COLO829 (cell line): ENCODE measurements around the gene CDH18.

Source experiments
- DNase-seq: peaks from one replicate; pipeline ENCODE4 v3.0.0; 2012; ENCODE audit warnings: low spot score

The CDH18 gene

GRCh38 chr5:19584131-19584530, 403.9 kb downstream of the CDH18 start:
- DNase-seq = no peak

GRCh38 chr5:19577882-19578281, 410.1 kb downstream of the CDH18 start:
- DNase-seq = no peak

GRCh38 chr5:19568004-19568403, 420.0 kb downstream of the CDH18 start:
- no peak for DNase-seq

- no peak for DNase-seq
These were observed 422.5 kb downstream of the CDH18 start for GRCh38 chr5:19565466-19565865.

- no peak for DNase-seq
These were observed 424.0 kb downstream of the CDH18 start for GRCh38 chr5:19564036-19564435.

GRCh38 chr5:19555876-19556275, 432.1 kb downstream of the CDH18 start:
- DNase-seq = no peak

- no peak for DNase-seq
These were observed 432.6 kb downstream of the CDH18 start for GRCh38 chr5:19555436-19555835.

- DNase-seq = no peak
These were observed 433.5 kb downstream of the CDH18 start for GRCh38 chr5:19554524-19554923.

- DNase-seq = peak; percentile 25
These were observed 440.4 kb downstream of the CDH18 start for GRCh38 chr5:19547640-19548039.

- no peak for DNase-seq
These were observed 441.5 kb downstream of the CDH18 start for GRCh38 chr5:19546521-19546920.

- DNase-seq = no peak
These were observed 449.4 kb downstream of the CDH18 start for GRCh38 chr5:19538607-19539006.

GRCh38 chr5:19536387-19536786, 451.6 kb downstream of the CDH18 start:
- DNase-seq = no peak

- no peak for DNase-seq
These were observed 453.2 kb downstream of the CDH18 start for GRCh38 chr5:19534751-19535150.

GRCh38 chr5:19532936-19533335, 455.1 kb downstream of the CDH18 start:
- no peak for DNase-seq

- no peak for DNase-seq
These were observed 456.5 kb downstream of the CDH18 start for GRCh38 chr5:19531374-19531952.

GRCh38 chr5:19519448-19519847, 468.6 kb downstream of the CDH18 start:
- DNase-seq = no peak

GRCh38 chr5:19498852-19499251, 489.1 kb downstream of the CDH18 start:
- DNase-seq = no peak

GRCh38 chr5:19497229-19497815, 490.7 kb downstream of the CDH18 start:
- no peak for DNase-seq

GRCh38 chr5:19496056-19496455, 491.9 kb downstream of the CDH18 start:
- no peak for DNase-seq

GRCh38 chr5:19492861-19493260, 495.1 kb downstream of the CDH18 start:
- no peak for DNase-seq

GRCh38 chr5:19488786-19489185, 499.2 kb downstream of the CDH18 start:
- no peak for DNase-seq

GRCh38 chr5:19487480-19487879, 500.5 kb downstream of the CDH18 start:
- DNase-seq = no peak

GRCh38 chr5:19479562-19479961, 508.4 kb downstream of the CDH18 start:
- no peak for DNase-seq

- no peak for DNase-seq
These were observed 526.0 kb downstream of the CDH18 start for GRCh38 chr5:19462019-19462418.
